OCI-LY3 (cell line): ENCODE data around the gene SGCA.

ENCODE experiments used
- H2AFZ ChIP-seq: fragments of 200-600, 300-600 bp; shearing (Covaris generic); 2 replicates; pipeline ENCODE4 v1.6.0; 2014; ENCODE audit warnings: antibody characterized with exemption, low read depth, low read length
- H3K27ac ChIP-seq: fragments of 200-600, 300-600 bp; sonication (generic); 2 replicates; pipeline ENCODE4 v1.5.1; 2014; ENCODE audit warnings: mild to moderate bottlenecking, low read length, moderate library complexity, mixed read lengths
- H3K27me3 ChIP-seq: fragments of 200-600, 300-600 bp; sonication (generic); 2 replicates; pipeline ENCODE4 v1.6.1; 2014; ENCODE audit warnings: low read depth, low read length, mixed read lengths
- H3K36me3 ChIP-seq: fragments of 200-600, 300-600 bp; sonication (generic); replicated peaks from 2 replicates; pipeline ENCODE3; 2014; ENCODE audit warnings: low read depth, low read length, mixed read lengths
- H3K4me1 ChIP-seq: fragments of 300-600, 200-600 bp; sonication (generic); 2 replicates; pipeline ENCODE4 v1.6.1; 2014; ENCODE audit warnings: low read length, mixed read lengths
- H3K4me2 ChIP-seq: fragments of 200-600, 300-600 bp; sonication (generic); 2 replicates; pipeline ENCODE4 v1.6.1; 2014; ENCODE audit warnings: low read length, mixed read lengths
- H3K4me3 ChIP-seq: fragments of 300-600, 200-600 bp; sonication (generic); 2 replicates; pipeline ENCODE4 v1.5.1; 2014; ENCODE audit warnings: antibody characterized with exemption, mild to moderate bottlenecking, low read length, moderate library complexity
- H3K79me2 ChIP-seq: fragments of 300-600, 200-600 bp; shearing (Covaris generic); 2 replicates; pipeline ENCODE4 v1.6.1; 2014; ENCODE audit warnings: mild to moderate bottlenecking, low read length, mixed read lengths
- H3K9ac ChIP-seq: fragments of 300-600, 200-600 bp; shearing (Covaris generic); 2 replicates; pipeline ENCODE4 v1.6.0; 2014; ENCODE audit warnings: mild to moderate bottlenecking, low read length, moderate library complexity
- H3K9me3 ChIP-seq: fragments of 200-600, 300-600 bp; shearing (Covaris generic); 2 replicates; pipeline ENCODE4 v1.6.1; 2014; ENCODE audit warnings: low read length, mixed read lengths; ENCODE audit not compliant: insufficient read depth
- H4K20me1 ChIP-seq: fragments of 200-600, 300-600 bp; sonication (generic); 2 replicates; pipeline ENCODE4 v1.6.1; 2016; ENCODE audit warnings: low read length, mixed read lengths; ENCODE audit not compliant: insufficient read depth
- EZH2phosphoT487 ChIP-seq: fragments of 200-600 bp; shearing (Covaris generic); IDR thresholded peaks from 2 replicates; pipeline ENCODE4 v1.6.1; 2018; ENCODE audit warnings: antibody characterized with exemption, mixed run types, low read depth
- TF ChIP-seq, protein P1 (sequence below): fragments of 200-600, 300-600 bp; sonication (generic); IDR thresholded peaks from 2 replicates; pipeline ENCODE4 v1.5.1; 2014; ENCODE audit warnings: antibody characterized with exemption, low read length, low read depth

Gene SGCA

GRCh38 chr17:50203604-50204345 is 38.0 kb downstream of the SGCA start:
- no peak overlapping the region for H3K27ac ChIP-seq
- no peaks in the 10 kb centered on the region for H4K20me1 ChIP-seq
- H3K27me3 ChIP-seq, result peaks cover 70% of the 10 kb centered on the region
- TF ChIP-seq EZH2phosphoT487, result no peak
- TF ChIP-seq, protein P1, sequence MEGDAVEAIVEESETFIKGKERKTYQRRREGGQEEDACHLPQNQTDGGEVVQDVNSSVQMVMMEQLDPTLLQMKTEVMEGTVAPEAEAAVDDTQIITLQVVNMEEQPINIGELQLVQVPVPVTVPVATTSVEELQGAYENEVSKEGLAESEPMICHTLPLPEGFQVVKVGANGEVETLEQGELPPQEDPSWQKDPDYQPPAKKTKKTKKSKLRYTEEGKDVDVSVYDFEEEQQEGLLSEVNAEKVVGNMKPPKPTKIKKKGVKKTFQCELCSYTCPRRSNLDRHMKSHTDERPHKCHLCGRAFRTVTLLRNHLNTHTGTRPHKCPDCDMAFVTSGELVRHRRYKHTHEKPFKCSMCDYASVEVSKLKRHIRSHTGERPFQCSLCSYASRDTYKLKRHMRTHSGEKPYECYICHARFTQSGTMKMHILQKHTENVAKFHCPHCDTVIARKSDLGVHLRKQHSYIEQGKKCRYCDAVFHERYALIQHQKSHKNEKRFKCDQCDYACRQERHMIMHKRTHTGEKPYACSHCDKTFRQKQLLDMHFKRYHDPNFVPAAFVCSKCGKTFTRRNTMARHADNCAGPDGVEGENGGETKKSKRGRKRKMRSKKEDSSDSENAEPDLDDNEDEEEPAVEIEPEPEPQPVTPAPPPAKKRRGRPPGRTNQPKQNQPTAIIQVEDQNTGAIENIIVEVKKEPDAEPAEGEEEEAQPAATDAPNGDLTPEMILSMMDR, result no peak
- H3K9me3 ChIP-seq, result no peaks in the 10 kb centered on the region
- peaks cover 9% of the 10 kb centered on the region; the same call in 1 of the 2 replicates for H3K4me1 ChIP-seq
- H2AFZ ChIP-seq, result no peak overlapping the region
- H3K9ac ChIP-seq, result no peak overlapping the region
- H3K4me3 ChIP-seq, result no peak overlapping the region
- no peak overlapping the region for H3K4me2 ChIP-seq
- no peaks in the 10 kb centered on the region for H3K36me3 ChIP-seq
- no peaks in the 10 kb centered on the region for H3K79me2 ChIP-seq

DNA sequence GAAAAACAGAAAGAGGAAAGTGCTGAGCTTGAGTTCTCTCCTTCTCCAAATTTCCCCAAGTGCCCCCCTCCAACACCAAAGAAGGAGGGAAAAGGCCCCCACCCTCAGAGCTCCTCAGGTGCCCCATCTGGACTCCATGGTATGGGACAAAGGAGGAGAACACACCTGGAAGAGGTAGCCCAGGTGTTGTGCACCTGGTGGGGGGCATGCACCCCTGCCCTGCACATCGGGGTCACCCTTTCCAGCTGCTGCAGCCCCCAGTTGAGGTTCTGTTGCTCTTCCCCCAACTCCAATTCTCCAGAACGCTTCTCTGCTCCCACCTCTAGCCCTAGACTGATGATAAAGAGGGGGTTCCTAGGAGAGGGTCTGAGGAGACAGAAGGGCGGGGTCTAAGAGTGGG is 38.6 kb downstream of the SGCA start:
- H3K4me2 ChIP-seq, result no peak overlapping the region
- H3K27me3 ChIP-seq, result peaks cover 71% of the 10 kb centered on the region
- peaks cover 9% of the 10 kb centered on the region; the same call in 1 of the 2 replicates for H3K4me1 ChIP-seq
- H3K36me3 ChIP-seq, result no peaks in the 10 kb centered on the region
- H4K20me1 ChIP-seq, result no peaks in the 10 kb centered on the region
- no peaks in the 10 kb centered on the region for H3K79me2 ChIP-seq
- H2AFZ ChIP-seq, result no peak overlapping the region
- H3K9ac ChIP-seq, result no peak overlapping the region
- H3K27ac ChIP-seq, result no peak overlapping the region
- no peak overlapping the region for H3K4me3 ChIP-seq
- no peak for TF ChIP-seq EZH2phosphoT487
- TF ChIP-seq, protein P1, result no peak
- H3K9me3 ChIP-seq, result no peaks in the 10 kb centered on the region

DNA sequence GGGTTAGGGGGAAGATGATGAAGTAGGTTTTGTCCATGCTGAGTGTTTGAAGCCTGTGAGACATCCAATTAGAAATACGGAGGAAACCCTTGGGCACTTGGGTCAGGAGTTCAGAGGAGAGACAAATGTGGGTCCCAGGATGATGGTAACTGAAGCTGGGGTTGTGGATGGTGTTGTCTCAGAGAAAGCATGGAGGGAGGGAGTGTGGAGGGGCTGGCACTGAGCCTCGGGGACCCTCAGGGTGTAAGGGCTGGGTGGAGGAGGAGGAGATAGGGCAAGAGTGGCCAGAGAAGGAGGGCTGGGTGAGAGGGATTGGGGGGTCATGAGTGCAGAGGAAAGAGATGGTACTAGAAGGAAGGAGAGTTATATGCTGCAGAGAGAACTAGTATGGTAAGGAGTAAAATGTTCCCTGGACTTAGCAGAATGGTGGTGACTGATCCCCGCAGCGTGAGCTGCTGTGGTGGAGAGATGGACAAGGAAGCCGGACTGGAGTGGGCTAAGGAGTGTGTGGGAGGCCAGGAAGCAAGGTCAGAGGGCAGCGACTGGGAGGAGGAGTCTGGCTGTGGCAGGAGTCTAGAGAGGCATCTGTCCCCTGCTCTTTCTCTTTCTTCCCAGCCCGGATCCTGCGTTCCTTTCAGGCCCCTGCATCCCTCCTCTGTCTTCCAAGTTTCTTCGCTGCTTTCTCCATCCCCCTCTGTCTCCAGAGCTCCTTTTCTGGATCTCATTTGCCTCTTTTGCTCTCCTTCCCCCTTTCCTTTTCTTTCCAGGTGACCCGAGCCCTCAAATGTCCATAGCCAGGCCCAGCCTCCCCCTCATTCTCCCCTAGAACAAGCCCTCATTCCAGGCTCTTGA is 39.5 kb downstream of the SGCA start:
- Histone ChIP-seq H3K36me3 (no peaks in the 10 kb centered on the region), H2AFZ (no peak overlapping the region), H3K4me2 (no peak overlapping the region)

More for the DNA sequence above, 39.5 kb downstream of the SGCA start:
- Histone ChIP-seq H3K27ac (no peak overlapping the region), H3K79me2 (no peaks in the 10 kb centered on the region), H3K4me3 (no peak overlapping the region), H3K4me1 (peaks cover 9% of the 10 kb centered on the region; the same call in 1 of the 2 replicates), H3K27me3 (peaks cover 71% of the 10 kb centered on the region), H3K9me3 (no peaks in the 10 kb centered on the region), H4K20me1 (no peaks in the 10 kb centered on the region), H3K9ac (no peak overlapping the region)
- TF ChIP-seq, protein P1, result no peak
- TF ChIP-seq EZH2phosphoT487, result no peak
